ENCODE results near the gene QRICH1. TPM values are rescaled to one million over a fixed set of nuclear protein-coding genes. Genes with fewer than 3 reads are reported as not detected.

QRICH1 gene
- total and polyA plus RNA-seq, 2 donors, result 53.3 to 75.8 TPM

GRCh38 chr3:48980295-48980694 lies 113.6 kb downstream of the QRICH1 start:
- H3K4me3 ChIP-seq (ENCODE audit: low read length in 2 of 2), result no peak overlapping the region
- 77% methylated on average over 4 of the region's 4 CpGs for WGBS
- H3K27me3 ChIP-seq (ENCODE audit: control insufficient read depth in 2 of 2, insufficient read depth in 1 of 2, low read length in 1 of 2), result no peaks in the 10 kb centered on the region
- H3K4me1 ChIP-seq (ENCODE audit: control insufficient read depth in 2 of 2, insufficient read depth in 2 of 2, low read length in 2 of 2), result no peaks in the 10 kb centered on the region
- DNase-seq (ENCODE audit: low read depth in 6 of 9, low spot score in 9 of 9), result no peak
- peaks cover 70 to 90% of the 10 kb centered on the region in 2 donors for H3K36me3 ChIP-seq (ENCODE audit: control insufficient read depth in 2 of 2, insufficient read depth in 2 of 2, low read length in 1 of 2)
- H3K27ac ChIP-seq (ENCODE audit: low read depth in 1 of 2, low read length in 1 of 2), result no peak overlapping the region
- H3K9me3 ChIP-seq (ENCODE audit: control insufficient read depth in 2 of 2, insufficient read depth in 1 of 2, low read length in 1 of 2), result no peaks in the 10 kb centered on the region

Other genes starting within 250 kb of the QRICH1 start
- gene PRKAR2A, start 246.2 kb downstream of the QRICH1 start, total RNA-seq, result 8.0 TPM
- gene PRKAR2A, start 246.2 kb downstream of the QRICH1 start, polyA plus RNA-seq, result 7.5 TPM
- gene SLC25A20, start 195.2 kb downstream of the QRICH1 start, total RNA-seq, result 26.3 TPM
- 32.3 TPM for gene SLC25A20, start 195.2 kb downstream of the QRICH1 start, polyA plus RNA-seq
- 51.4 TPM for gene ARIH2, start 175.2 kb downstream of the QRICH1 start, total RNA-seq
- gene ARIH2, start 175.2 kb downstream of the QRICH1 start, polyA plus RNA-seq, result 57.8 TPM
- gene P4HTM, start 103.8 kb downstream of the QRICH1 start, total RNA-seq, result 15.9 TPM
- gene P4HTM, start 103.8 kb downstream of the QRICH1 start, polyA plus RNA-seq, result 27.1 TPM
- gene WDR6, start 86.7 kb downstream of the QRICH1 start, total RNA-seq, result 53.9 TPM
- gene WDR6, start 86.7 kb downstream of the QRICH1 start, polyA plus RNA-seq, result 209 TPM
- 27.5 TPM for gene DALRD3, start 75.5 kb downstream of the QRICH1 start, total RNA-seq
- gene DALRD3, start 75.5 kb downstream of the QRICH1 start, polyA plus RNA-seq, result 35.0 TPM
- 71.7 TPM for gene NDUFAF3, start 72.0 kb downstream of the QRICH1 start, total RNA-seq
- 65.0 TPM for gene NDUFAF3, start 72.0 kb downstream of the QRICH1 start, polyA plus RNA-seq
- gene IMPDH2, start 64.7 kb downstream of the QRICH1 start, total RNA-seq, result 208 TPM
- 85.7 TPM for gene IMPDH2, start 64.7 kb downstream of the QRICH1 start, polyA plus RNA-seq
- 223 TPM for gene QARS1, start 10.7 kb upstream of the QRICH1 start, total RNA-seq
- 256 TPM for gene QARS1, start 10.7 kb upstream of the QRICH1 start, polyA plus RNA-seq
- gene USP19, start 26.8 kb upstream of the QRICH1 start, total RNA-seq, result 31.5 TPM
- gene USP19, start 26.8 kb upstream of the QRICH1 start, polyA plus RNA-seq, result 25.2 TPM
- 24.9 TPM for gene LAMB2, start 39.0 kb upstream of the QRICH1 start, total RNA-seq
- gene LAMB2, start 39.0 kb upstream of the QRICH1 start, polyA plus RNA-seq, result 102 TPM
- 19.4 TPM for gene CCDC71, start 72.3 kb upstream of the QRICH1 start, total RNA-seq
- 15.5 TPM for gene CCDC71, start 72.3 kb upstream of the QRICH1 start, polyA plus RNA-seq
- gene KLHDC8B, start 77.5 kb upstream of the QRICH1 start, total RNA-seq, result 9.4 TPM
- 24.4 TPM for gene KLHDC8B, start 77.5 kb upstream of the QRICH1 start, polyA plus RNA-seq
- gene C3orf62, start 183.2 kb upstream of the QRICH1 start, total RNA-seq, result 2.3 TPM
- gene C3orf62, start 183.2 kb upstream of the QRICH1 start, polyA plus RNA-seq, result 15.6 TPM
- 20.0 TPM for gene USP4, start 246.0 kb upstream of the QRICH1 start, total RNA-seq
- 57.8 TPM for gene USP4, start 246.0 kb upstream of the QRICH1 start, polyA plus RNA-seq